Endometrial microvascular endothelial cells (primary cell): ENCODE measurements around the gene STK32A. TPM values are rescaled to one million over a fixed set of nuclear protein-coding genes. Genes with fewer than 3 reads are reported as not detected.
"Not testable (repeated sequence)": the region's sequence is repeated elsewhere in the genome, so short reads cannot be mapped to it uniquely, and the experiment has no call there.

Experiments
- in situ Hi-C: cut with HindIII; loops from 2 replicates; pipeline ENCODE4 v1.10.0; 2017; ENCODE audit warnings: low sequenced_read_pairs, low pct_unique_long_range_greater_than_20kb; ENCODE audit errors: inconsistent ontology term
- total RNA-seq: library from RNA; depleted of rRNA; stranded (reverse); fragments of >200 nt; gene quantifications from one replicate; pipeline ENCODE4 v1.2.3, GENCODE V29; 2015; ENCODE audit errors: inconsistent ontology term

Gene STK32A
- total RNA-seq, 1 donor from 2014 or later, result not detected

DNA sequence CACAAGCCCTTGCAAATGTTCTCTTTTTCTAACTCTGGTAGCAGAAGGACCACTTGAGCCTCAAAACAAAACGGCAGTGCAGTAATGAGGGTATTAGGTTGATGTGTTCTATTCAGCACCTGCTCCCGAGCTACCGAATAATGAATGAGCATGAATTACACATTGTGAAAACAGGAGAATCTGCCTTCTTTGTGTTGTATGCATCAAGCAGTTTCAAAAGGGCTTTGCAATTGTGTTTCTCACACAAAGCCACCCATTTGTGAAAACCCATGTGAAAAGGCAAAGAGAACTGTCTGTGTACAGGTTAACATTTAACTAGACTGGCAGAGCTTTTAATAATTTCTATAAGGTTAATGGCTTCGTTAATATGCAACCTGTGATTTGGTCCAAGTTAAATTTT, 97.8 kb downstream of the STK32A start:
- in situ Hi-C loops, result no loop called here

DNA sequence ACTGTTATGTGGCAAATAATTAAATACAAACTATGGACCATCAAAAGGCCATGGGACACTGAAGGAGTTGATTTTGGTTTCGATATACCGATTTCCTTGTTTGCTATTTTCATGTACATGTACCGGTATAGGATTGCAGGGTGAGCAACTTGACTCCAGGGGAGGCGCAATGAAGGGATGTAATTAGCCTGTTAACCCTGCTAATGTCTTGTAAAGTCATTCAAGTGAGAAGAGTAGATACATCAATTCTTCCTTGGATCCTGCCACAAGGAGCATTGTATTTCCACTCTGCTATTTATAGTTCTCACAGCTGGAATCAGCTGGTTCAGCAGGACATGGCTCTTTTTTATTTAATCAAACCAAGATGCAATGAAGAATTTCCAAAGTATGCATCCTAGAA, 102.0 kb downstream of the STK32A start:
- in situ Hi-C loops, result no loop called here

DNA sequence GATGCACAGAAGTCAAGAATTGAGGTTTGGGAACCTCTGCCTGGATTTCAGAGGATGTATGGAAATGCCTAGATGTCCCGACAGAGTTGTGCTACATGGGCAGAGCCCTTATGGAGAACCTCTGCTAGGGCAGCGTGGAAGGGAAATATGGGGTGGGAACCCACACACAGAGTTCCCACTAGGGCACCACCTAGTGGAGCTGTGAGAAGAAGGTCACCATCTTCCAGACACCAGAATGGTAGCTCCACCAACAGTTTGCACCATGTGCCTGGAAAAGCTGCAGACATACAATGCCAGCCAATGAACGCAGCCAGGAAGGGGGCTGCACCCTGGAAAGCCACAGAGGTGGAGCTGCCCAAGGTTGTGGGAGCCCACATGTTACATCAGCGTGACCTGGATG, 104.5 kb downstream of the STK32A start:
- in situ Hi-C loops, result no loop called here

DNA sequence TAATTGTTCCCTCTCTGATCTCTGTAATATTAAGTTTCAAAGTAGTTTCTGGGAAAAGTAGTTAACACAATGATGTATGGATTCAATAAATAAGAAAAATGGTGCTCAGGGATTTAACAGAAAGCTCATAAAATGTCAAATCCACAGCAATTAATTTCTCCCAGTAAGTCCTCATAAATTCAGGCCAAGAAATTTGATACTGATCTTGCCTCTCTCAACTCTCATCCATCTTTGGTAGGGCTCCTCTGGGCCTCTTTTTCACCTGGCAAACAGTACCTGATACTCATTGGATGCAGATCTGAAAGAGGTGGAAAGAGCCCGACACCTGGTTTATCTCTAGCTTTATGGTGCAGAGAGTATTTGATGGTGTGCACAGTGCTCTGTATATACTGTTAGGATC, 106.1 kb downstream of the STK32A start:
- in situ Hi-C loops, result no loop called here

DNA sequence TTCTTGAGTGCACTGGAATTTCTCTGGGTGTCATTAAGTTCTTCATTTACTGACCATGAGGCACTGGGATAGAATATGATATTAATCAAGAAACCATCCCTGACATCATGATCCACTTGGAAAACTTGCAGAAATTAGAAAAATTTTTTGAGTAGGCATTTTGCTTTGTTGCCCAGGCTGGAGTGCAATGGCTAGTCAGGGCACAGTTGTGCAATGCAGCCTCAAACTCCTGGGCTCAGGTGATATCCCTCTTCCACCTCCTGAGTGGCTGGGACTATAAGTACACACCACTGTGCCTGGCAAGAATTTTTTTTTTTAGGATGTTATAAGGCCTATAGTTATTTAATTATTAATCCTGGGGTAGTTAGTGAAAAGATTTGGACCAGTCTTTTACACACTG, 106.5 kb downstream of the STK32A start:
- in situ Hi-C loops, result no loop called here

DNA sequence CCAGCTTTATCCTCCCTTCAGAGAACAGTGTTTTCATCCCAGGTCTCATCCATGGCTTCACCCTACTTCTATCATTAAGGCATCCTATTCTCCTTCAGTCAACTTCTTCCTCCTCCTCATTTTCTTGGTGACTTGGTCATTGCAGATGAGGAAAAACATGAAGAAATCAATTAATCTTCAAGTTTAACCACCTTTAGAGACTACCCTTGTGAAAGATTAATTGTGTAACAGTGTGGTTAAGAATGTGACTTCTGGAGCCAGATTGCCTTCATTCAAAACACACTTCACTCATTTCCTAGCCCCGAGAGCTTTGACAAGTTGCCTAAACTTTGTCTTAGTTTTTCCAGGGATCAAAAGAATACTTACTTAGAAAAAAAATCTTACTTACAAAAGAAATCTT, 110.0 kb downstream of the STK32A start:
- in situ Hi-C loops, result no loop called here

DNA sequence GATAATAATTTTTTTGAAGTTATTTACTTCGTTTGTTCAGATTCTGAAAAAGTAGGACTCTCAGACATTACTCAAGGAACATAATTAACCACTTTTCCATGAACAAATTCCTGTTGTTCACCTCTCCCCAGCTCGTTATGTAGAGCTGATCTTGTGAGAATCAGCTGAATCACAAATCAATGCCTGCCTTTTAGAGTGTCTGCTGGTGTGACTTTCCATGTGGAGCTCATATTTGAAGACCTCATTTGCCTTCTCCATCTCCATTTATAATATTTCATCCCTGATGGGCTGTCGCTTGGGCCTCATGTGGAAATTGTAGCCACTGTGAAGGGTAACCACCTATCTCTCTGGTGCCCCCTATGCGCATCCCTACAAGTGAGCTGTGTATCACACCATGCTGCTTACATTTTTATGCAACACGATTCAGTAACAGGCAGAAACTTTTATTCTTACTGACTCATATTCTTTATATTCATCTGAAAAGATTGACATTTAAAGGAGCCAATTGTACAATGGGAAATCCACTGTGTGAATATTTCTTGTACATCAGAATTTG, 111.3 kb downstream of the STK32A start:
- in situ Hi-C loops, result no loop called here

DNA sequence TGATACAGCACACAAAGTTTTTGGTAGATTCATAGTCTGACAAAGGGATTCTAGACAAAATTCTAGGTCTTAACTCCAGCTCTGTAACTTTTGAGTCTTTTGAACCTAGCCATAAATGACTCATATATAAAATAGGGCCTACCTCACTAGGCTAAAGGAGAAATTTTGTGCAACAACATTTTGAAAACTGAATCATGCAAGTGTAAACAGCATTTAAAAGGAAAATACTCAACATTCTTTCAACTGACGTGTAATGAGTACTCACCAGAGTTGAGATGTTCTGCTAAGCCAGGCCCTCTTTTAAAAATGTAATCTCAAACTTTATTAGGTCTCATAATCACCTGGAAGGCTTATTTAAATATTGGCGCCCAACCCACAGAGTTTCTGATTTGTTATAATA, 113.2 kb downstream of the STK32A start:
- in situ Hi-C loops, result no loop called here

DNA sequence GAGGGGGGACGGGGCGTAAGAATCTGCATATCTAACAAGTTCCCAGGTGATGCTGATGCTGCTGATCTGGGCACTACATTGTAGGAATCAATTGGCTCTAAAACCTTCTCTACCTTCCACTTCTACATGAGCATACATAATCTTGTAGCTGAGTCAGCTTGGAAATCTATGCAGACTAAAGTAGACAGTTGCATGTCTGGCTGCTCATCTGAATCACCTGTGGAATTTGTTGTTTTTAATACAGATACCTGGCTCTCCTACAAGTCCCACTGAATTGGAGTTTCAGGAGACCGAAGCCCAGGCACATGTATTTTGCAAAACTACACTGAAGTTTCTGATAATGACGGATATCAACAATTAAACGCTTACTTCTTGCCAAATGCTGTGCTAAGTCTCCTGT, 113.6 kb downstream of the STK32A start:
- in situ Hi-C loops, result no loop called here

DNA sequence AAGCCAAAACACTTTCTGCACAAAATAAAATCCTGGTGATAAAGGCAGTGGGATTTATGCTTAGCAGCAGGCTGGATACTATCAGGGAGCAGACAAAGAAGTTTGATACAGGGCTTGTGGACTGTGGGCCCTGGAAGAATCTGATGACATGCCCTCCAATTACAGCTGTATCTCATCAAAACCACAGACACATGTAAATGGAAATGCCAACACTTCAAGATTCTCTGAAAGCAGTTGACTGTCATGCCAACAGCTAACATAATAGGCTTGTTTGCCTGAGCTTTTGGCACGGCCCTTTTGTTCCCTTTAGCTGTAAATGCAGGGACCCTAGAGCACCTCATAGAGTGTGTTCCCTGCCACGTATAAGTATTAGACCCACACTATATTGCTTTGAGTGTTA, 114.4 kb downstream of the STK32A start:
- in situ Hi-C loops, result no loop called here

DNA sequence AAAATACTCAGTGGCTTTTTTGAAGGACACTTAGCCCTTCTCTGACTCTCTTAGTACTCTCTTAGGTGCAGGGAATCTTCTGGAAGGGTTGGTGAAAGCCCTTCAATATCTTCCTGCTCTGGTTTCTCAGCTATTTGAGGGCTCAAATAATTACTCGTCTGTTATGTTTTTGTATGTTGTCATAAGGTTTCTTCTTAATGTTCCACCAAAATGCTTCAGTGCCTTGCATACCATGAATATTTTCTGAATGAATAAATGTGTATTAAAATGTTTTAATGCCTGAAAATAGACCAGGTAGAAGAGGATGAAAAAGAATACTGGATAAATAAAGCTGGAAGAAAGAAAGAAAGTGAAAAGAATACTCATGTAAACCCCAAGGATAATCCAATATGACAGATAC, 124.3 kb downstream of the STK32A start:
- in situ Hi-C loops, result no loop called here

DNA sequence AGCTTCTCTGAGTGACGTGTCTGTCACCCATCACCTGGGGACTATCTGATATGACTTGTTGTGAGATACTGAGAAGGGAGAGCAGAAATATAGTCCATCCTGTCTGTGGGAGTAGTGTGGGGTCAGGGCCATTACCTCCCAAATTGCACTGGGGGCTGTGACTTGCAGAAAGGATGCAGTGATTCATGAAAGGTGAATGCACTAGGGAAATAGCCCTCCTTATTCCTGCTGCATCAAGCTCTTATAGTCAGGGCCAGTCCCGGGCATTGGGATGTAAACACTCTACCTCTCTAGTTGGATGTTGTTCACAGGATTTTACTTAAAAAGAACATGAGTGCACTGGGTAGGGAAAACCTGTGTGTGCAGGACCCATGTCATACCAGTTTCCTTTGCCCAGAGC, 124.8 kb downstream of the STK32A start:
- in situ Hi-C loops, result no loop called here

DNA sequence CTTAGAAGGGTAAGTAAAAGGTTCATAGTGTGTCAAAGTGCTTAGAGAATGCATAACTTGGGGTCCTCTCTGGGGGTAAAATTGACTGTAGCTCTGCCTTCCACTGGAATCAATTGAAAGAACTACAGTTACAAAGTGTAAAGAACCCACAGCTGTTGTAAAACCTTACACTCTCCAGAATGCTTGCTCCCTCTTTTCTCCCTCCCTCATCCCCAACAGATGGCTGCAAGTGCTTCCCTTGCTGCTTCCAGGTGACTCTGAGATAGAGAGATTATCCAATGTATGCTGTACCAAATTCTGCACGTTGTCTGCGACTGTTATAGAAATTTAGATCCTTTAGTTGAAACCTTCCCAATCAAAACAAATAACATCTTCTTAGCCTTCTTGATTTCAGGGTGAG, 126.0 kb downstream of the STK32A start:
- in situ Hi-C loops, result no loop called here

DNA sequence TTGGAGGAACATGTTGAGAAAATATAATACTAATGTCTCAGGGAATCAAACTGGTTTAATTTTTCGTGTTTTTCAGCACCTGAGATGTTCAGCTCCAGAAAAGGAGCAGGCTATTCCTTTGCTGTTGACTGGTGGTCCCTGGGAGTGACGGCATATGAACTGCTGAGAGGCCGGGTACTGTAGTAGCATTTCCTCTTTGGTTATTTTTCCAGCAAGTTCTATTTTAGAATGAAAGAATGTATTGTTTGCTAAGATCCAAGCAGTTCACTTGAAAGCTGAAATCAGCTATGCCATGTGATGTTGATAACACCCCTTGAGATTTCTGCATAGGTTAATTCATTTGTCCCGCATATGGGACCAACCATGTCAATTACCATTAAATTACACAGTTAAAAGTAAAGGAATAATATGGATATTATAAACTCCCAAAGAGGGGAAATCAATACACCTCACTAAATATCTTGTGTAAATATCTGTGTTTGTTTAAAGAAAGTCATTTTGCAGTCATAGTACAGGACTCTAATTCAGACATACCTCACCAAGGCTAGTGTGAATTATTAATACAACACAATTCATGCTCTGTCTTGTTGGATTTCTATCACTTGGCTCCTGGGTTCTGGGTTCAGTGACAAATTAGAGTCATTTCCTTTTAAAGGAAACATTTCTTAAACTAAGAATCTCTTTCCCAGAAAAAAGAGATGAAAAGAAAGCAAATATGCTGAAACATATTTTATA, 126.8 kb downstream of the STK32A start:
- in situ Hi-C loops, result no loop called here

DNA sequence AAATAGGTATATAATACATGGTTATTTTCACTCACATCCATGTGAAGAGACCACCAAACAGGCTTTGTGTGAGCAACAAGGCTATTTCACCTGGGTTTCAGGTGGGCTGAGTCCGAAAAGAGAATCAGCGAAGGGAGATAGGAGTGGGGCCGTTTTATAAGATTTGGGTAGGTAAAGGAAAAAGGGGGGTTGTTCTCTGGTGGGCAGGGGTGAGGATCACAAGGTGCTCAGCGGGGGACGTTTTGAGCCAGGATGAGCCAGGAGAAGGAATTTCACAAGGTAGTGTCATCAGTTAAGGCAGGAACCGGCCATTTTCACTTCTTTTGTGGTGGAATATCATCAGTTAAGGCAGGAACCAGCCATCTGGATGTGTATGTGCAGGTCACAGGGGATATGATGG, 132.6 kb downstream of the STK32A start:
- in situ Hi-C loops, result not testable (repeated sequence)

DNA sequence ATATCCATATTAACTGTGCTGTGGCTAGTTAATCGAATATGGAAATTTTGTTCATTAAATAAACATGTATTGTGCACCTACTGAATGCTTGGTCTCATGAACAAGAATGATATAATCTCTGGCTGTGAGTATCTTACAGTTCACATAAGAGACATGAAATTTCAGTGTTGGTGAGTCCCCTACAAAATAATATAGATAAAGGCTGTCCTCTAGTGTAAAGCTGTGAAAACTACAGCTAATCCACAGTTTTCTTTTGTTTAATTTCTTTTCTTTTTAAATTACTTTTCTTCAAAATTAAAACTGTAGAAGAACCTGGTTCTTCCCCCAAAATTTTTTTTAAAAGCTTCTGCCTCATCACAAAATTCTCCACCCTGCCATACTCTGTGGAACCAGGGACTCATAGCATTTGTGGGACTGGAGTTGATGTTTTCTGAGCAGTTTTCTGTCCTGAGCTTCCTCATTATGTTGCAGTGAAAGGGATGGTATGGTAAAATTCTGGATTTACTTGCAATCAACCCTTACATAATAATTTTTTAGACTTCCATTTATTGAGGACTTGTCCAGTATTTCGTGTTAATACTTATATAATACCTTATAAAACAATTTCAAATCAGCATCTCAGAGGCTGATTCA, 135.0 kb downstream of the STK32A start:
- in situ Hi-C loops, result no loop called here

DNA sequence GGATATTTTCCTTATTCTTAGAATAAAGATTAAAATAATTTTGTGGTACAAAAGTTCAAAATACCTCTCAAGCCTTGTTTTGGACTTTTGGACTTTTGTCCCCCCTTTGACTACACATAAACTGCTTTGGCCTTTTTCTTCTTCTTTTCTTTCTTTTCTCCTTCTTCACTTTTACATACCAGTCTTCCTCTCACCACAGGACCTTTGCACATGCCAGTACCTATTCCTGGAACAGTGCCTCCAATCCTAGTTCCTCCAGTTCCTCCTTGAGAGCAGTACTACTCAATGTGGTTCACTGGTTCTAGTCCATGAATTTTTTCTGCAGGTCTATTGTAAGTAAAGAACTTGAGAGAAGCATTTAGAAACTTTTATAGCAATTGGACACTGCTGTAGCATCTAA, 136.5 kb downstream of the STK32A start:
- in situ Hi-C loops, result no loop called here

DNA sequence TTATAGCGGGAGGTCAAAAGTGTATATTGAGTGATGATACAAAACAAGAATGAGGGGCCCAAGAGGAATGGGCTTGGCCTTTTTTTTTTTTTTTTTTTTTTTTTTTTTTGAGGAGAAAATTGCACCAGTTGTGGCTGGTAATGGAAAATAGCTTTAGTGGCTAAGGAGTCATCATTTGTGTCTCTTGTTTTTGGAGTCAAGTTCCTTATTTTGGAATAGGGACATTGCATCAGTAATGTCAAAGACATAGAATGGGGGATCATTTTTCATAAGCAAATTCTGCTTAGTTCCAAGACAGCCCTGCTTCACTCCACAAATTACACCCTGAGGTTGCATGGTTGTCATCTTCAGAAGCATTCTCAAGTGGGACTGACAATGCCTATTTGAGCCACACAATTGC, 137.4 kb downstream of the STK32A start:
- in situ Hi-C loops, result no loop called here

DNA sequence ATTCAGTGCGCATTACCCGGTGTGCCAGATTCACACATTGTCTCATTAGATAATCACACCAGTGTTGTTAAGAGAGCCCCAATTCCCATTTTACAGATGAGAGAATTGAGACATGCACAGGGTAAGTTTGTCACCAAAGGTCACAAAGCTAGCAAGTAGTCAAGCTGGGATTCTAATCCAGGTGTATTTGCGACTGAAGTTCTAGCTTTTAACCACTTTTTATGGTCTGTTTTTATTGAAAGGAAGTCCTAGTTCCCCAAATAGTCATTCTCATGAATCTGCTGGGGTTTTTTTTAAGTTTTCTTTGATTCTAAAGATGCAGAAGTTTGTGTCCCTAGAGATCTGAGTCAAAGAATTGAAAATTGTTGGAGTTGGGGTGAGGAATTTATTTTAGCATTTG, 138.5 kb downstream of the STK32A start:
- in situ Hi-C loops, result no loop called here

DNA sequence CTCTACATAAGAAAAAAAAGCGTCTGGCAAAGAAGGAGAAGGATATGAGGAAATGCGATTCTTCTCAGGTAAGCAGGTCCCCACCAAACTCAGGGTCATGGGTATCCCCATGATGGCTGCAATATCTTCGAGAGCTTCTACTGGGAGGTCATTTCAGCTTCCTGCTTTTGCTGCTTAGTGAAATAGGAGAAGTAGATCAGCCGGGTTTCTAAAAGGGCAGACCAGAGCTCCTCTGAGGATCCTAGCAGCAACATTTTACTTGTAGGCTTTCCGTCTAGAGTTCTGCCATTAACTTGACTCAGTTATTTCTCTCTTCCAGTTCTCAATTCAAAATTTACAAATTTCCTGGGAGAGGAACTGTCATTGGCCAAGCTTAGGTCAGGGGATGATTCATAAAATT, 140.3 kb downstream of the STK32A start:
- in situ Hi-C loops, result no loop called here

DNA sequence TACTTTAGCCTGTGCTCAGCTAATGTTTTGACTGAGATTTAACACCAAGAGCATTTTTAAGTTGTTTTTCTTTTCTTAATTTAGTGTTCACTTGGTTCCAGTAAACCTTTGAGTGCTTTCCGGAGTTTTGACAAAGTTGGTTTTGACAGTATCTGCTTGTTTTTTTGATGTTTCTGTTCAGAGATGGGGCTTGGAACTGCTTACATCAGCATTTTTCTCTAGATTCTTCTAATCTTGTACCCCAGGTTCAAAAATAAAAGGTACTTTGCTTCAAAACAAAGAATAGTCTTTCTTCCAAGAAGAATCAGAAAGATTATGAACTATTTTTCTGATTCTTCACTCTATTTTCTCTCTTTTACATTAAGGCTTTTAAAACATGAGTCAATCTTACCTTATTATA, 142.9 kb downstream of the STK32A start:
- in situ Hi-C loops, result no loop called here
